ENCODE data around the gene C1orf21. TPM values are rescaled to one million over a fixed set of nuclear protein-coding genes. Genes with fewer than 3 reads are reported as not detected.

C1orf21 gene
- total and polyA plus RNA-seq, 12 donors = 23.2 to 177 (median 87.9) TPM

GRCh38 chr1:184588701-184589100, 201.9 kb downstream of the C1orf21 start:
- no peak for DNase-seq
- intact Hi-C loops (cut with DNase I) = no loop called here
- H3K27me3 ChIP-seq = no peaks in the 10 kb centered on the region
- peaks cover 0 to 10% of the 10 kb centered on the region in 2 donors for H3K4me1 ChIP-seq (replicated peaks in 1 of 2)
- no peak overlapping the region for H3K27ac ChIP-seq
- H3K36me3 ChIP-seq (replicated peaks in 1 of 2) = no peaks in the 10 kb centered on the region
- TF ChIP-seq, protein P1, sequence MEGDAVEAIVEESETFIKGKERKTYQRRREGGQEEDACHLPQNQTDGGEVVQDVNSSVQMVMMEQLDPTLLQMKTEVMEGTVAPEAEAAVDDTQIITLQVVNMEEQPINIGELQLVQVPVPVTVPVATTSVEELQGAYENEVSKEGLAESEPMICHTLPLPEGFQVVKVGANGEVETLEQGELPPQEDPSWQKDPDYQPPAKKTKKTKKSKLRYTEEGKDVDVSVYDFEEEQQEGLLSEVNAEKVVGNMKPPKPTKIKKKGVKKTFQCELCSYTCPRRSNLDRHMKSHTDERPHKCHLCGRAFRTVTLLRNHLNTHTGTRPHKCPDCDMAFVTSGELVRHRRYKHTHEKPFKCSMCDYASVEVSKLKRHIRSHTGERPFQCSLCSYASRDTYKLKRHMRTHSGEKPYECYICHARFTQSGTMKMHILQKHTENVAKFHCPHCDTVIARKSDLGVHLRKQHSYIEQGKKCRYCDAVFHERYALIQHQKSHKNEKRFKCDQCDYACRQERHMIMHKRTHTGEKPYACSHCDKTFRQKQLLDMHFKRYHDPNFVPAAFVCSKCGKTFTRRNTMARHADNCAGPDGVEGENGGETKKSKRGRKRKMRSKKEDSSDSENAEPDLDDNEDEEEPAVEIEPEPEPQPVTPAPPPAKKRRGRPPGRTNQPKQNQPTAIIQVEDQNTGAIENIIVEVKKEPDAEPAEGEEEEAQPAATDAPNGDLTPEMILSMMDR (IDR thresholded peaks at IDR 0.05) = no peak
- no peak for TF ChIP-seq POLR2A (IDR thresholded peaks at IDR 0.05)
- no peaks in the 10 kb centered on the region for H3K9me3 ChIP-seq (replicated peaks in 1 of 3)
- H3K4me3 ChIP-seq = no peak overlapping the region
- 96 to 98% (median 97%) methylated on average over 3 of the region's 3 CpGs for WGBS, 4 donors

GRCh38 chr1:184590163-184590750, 203.4 kb downstream of the C1orf21 start:
- Histone ChIP-seq H3K9me3 (replicated peaks in 1 of 3) (no peaks in the 10 kb centered on the region), H3K4me1 (replicated peaks in 1 of 2) (peaks cover 3 to 20% of the 10 kb centered on the region in 2 donors), H3K36me3 (replicated peaks in 1 of 2) (no peaks in the 10 kb centered on the region), H3K4me3 (no peak overlapping the region), H3K27me3 (no peaks in the 10 kb centered on the region), H3K27ac (no peak overlapping the region)
- TF ChIP-seq, protein P1 (IDR thresholded peaks at IDR 0.05) = no peak
- no peak for TF ChIP-seq POLR2A (IDR thresholded peaks at IDR 0.05)
- DNase-seq = no peak
- intact Hi-C loops (cut with DNase I) = no loop called here
- WGBS, 4 donors = 49 to 60% (median 57%) methylated on average over 5 of the region's 5 CpGs

- 85 to 97% (median 91%) methylated on average over 4 of the region's 4 CpGs for WGBS, 4 donors
- H3K9me3 ChIP-seq (replicated peaks in 1 of 3) = no peaks in the 10 kb centered on the region
- peaks cover 3 to 27% of the 10 kb centered on the region in 2 donors for H3K4me1 ChIP-seq (replicated peaks in 1 of 2)
- H3K27me3 ChIP-seq = no peaks in the 10 kb centered on the region
- no peaks in the 10 kb centered on the region for H3K36me3 ChIP-seq (replicated peaks in 1 of 2)
- DNase-seq = no peak
- no peak overlapping the region for H3K4me3 ChIP-seq
- intact Hi-C loops (cut with DNase I) = no loop called here
- TF ChIP-seq, protein P1 (IDR thresholded peaks at IDR 0.05) = no peak
- TF ChIP-seq POLR2A (IDR thresholded peaks at IDR 0.05) = no peak
- no peak overlapping the region for H3K27ac ChIP-seq
Observed at GRCh38 chr1:184593597-184593996, 206.8 kb downstream of the C1orf21 start.

- peaks cover 3 to 17% of the 10 kb centered on the region in 2 donors for H3K4me1 ChIP-seq (replicated peaks in 1 of 2)
- DNase-seq = peak in 6 of 7 donors; percentile 27 to 53 (median 36)
- H3K27ac ChIP-seq = peak overlapping the region in 2 of 5 donors; percentile 7 to 10
- no peaks in the 10 kb centered on the region for H3K9me3 ChIP-seq (replicated peaks in 1 of 3)
- TF ChIP-seq, protein P1 (IDR thresholded peaks at IDR 0.05) = no peak
- no peak for TF ChIP-seq POLR2A (IDR thresholded peaks at IDR 0.05)
- WGBS, 4 donors = 78 to 86% (median 80%) methylated on average over 7 of the region's 7 CpGs
- H3K36me3 ChIP-seq (replicated peaks in 1 of 2) = no peaks in the 10 kb centered on the region
- H3K4me3 ChIP-seq = no peak overlapping the region
- intact Hi-C loops (cut with DNase I) = no loop called here
- no peaks in the 10 kb centered on the region for H3K27me3 ChIP-seq
Observed at GRCh38 chr1:184595596-184595995, 208.8 kb downstream of the C1orf21 start.
